Glomerular endothelial cell (primary cell): ENCODE data around the gene TMEM147. TPM values are rescaled to one million over a fixed set of nuclear protein-coding genes. Genes with fewer than 3 reads are reported as not detected.

ENCODE experiments used
- DNase-seq: peaks from one replicate; pipeline ENCODE4 v3.0.0-alpha.2; 2011; ENCODE audit warnings: low read depth, low spot score; ENCODE audit errors: extremely low read depth
- total RNA-seq: library from RNA; depleted of rRNA; stranded (reverse); fragments of >200 nt; gene quantifications from 2 replicates; pipeline ENCODE4 v1.2.3, GENCODE V29; 2015

TMEM147 gene
- total RNA-seq, 1 donor from 2014 or later = 77.8 TPM

GRCh38 chr19:35519291-35519690 lies 26.1 kb upstream of the TMEM147 start:
- DNase-seq = no peak

- no peak for DNase-seq
Observed at GRCh38 chr19:35521124-35521743, 24.2 kb upstream of the TMEM147 start.

- DNase-seq = no peak
Observed at GRCh38 chr19:35522745-35523327, 22.6 kb upstream of the TMEM147 start.

GRCh38 chr19:35524181-35524837 lies 21.1 kb upstream of the TMEM147 start:
- DNase-seq = no peak

- no peak for DNase-seq
Observed at GRCh38 chr19:35525873-35526272, 19.6 kb upstream of the TMEM147 start.

GRCh38 chr19:35528218-35529038 lies 17.0 kb upstream of the TMEM147 start, which contains the start of gene SBSN:
Gene SBSN (minus strand): TSS chr19:35528311. CDS start chr19:35528281, 30 bp downstream.
- DNase-seq = no peak

GRCh38 chr19:35529241-35530218 lies 15.9 kb upstream of the TMEM147 start:
- DNase-seq = no peak

- no peak for DNase-seq
Observed at GRCh38 chr19:35531291-35531690, 14.1 kb upstream of the TMEM147 start.

- no peak for DNase-seq
Observed at GRCh38 chr19:35533201-35533821, 12.1 kb upstream of the TMEM147 start, which contains the start of gene GAPDHS. Gene GAPDHS (plus strand): TSS chr19:35533456. CDS start chr19:35533528, 72 bp downstream.

- DNase-seq = no peak
Observed at GRCh38 chr19:35533822-35534392, 11.5 kb upstream of the TMEM147 start.

- DNase-seq = no peak
Observed at GRCh38 chr19:35534803-35535480, 10.5 kb upstream of the TMEM147 start.

GRCh38 chr19:35539314-35539713 lies 6.1 kb upstream of the TMEM147 start:
- DNase-seq = no peak

GRCh38 chr19:35539850-35540249 lies 5.6 kb upstream of the TMEM147 start:
- DNase-seq = no peak

GRCh38 chr19:35540356-35540927 lies 5.0 kb upstream of the TMEM147 start:
- no peak for DNase-seq

GRCh38 chr19:35542209-35542608 lies 3.2 kb upstream of the TMEM147 start:
- no peak for DNase-seq

GRCh38 chr19:35543280-35544109 lies 1.9 kb upstream of the TMEM147 start:
- DNase-seq = no peak

GRCh38 chr19:35544110-35544802 lies 1.2 kb upstream of the TMEM147 start:
- no peak for DNase-seq
